GM18526 (cell line): ENCODE results near the gene DNPH1.

ENCODE experiments used
- POLR2A ChIP-seq: IDR thresholded peaks from 3 replicates; pipeline ENCODE4 v1.6.1; 2011; ENCODE audit not compliant: insufficient read length; ENCODE audit errors: extremely low read depth

Gene DNPH1

DNA sequence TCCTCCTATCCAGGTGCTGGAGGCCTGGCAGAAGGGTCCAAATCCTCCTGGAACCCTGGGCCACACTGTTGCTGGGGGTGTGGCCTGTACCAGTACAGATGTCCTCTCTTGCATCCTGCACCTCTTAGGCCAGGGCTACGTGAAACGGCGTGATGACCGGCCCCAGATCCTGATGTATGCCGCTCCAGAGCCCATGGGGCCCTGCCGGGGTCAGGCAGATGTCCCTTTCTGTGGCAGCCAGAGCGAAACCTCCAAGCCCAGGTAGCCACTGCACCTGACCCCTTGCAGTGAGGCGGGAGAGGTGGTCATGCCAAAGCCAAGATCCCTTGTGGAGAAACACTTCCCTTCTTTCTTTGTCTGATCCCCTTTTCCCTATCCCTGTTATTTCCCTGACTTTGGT lies 14.2 kb downstream of the DNPH1 start:
- no peak for TF ChIP-seq POLR2A

DNA sequence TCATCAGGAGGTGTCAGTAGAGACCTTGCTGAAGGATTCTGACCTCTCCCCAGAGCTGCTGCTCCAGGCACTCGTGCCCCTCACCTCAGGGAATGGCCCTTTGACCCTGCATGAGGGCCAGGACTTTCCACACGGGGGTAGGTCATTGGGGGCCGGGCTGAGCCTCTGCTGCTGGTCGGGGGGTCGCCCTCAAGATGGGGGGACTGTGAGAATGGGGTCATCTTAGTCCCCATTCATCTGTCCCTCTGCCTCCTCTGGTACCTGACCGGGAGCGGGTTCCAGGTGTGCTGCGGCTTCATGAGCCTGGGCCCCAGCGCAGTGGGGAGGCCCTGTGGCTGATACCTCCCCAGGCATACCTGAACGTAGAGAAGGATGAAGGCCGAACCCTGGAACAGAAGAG lies 15.8 kb downstream of the DNPH1 start:
- no peak for TF ChIP-seq POLR2A

- no peak for TF ChIP-seq POLR2A
Observed at GRCh38 chr6:43211955-43212354, 17.3 kb downstream of the DNPH1 start.

- no peak for TF ChIP-seq POLR2A
Observed at GRCh38 chr6:43207286-43207685, 22.0 kb downstream of the DNPH1 start.

DNA sequence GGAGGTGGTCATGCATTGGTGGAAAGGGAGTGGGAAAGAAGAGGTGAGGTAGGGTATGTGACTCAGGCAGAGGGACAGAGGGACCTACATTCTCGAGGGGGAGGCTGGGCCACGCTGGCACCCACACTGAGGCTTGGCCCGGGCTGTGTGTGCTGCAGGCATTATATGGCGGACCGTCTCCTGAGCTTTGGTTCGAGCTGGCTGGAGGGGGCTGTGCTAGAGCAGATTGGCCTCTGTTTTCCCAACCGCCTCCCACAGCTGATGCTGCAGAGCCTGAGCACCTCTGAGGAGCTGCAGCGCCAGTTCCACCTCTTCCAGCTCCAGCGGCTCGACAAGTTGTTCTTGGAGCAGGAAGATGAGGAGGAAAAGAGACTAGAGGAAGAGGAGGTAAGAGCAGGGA lies 23.4 kb downstream of the DNPH1 start:
- no peak for TF ChIP-seq POLR2A

- TF ChIP-seq POLR2A = no peak
Observed at GRCh38 chr6:43204271-43205105, 24.8 kb downstream of the DNPH1 start.

DNA sequence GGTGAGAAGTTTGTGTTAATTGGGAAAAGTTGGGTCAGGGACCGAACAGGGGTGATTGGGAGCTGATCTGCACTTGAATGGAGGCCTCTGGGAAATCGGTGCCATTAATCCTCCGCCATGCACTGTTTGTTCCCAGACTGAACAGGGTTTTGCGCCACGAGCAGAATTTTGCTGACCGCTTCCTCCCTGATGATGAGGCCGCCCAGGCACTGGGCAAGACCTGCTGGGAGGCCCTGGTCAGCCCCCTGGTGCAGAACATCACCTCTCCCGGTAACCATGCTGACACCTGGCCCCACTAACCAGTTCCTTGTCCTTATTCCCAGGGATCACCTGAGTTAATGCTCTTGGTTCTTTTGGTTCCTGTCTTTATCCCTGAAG lies 25.6 kb downstream of the DNPH1 start:
- TF ChIP-seq POLR2A = no peak

DNA sequence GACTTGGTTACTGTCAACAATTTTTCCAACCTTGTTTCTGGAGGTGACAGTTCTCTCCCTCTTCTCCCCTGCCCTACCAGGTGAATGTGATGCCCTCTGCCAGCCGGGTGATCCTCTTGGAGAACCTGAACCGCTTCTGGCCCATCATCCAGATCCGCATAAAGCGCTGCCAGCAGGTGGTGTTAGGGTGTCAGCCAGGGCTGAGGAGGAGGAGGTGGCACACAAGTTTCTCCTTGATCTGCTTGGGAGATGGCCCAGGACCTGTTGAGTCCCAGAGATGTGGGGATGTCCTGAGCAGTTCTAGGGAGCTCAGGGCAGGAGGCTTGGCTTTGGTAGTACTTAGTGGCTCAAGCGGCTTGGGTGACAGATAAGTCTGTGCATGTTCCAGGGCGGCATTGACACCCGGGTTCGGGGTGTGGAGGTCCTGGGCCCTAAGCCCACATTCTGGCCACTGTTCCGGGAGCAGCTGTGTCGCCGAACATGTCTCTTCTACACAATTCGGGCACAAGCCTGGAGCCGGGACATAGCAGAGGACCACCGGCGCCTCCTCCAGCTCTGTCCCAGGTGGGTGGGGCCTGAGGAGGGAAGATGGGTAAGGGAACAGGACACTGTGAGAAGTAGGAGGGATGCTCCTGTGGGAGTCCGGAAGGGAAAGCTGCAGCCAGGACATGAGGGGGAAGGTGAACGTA lies 26.1 kb downstream of the DNPH1 start:
- TF ChIP-seq POLR2A = no peak

GRCh38 chr6:43202451-43202850 lies 26.8 kb downstream of the DNPH1 start:
- TF ChIP-seq POLR2A = no peak

DNA sequence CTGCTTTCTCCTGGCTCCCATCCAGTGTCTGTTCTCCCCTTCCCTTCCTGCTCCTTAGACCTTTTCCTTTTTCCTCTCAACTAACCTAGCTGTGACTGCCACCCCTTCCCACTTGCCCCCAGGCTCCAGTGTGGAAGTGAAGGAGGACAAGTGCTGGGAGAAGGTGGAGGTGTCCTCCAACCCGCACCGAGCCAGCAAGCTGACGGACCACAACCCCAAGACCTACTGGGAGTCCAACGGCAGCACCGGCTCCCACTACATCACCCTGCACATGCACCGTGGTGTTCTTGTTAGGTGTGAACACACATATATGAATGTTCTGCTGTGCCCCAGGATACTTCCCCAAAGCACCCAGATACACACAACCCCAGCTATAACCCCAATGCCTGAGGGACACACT lies 28.7 kb downstream of the DNPH1 start:
- no peak for TF ChIP-seq POLR2A

GRCh38 chr6:43199912-43200311 lies 29.4 kb downstream of the DNPH1 start:
- no peak for TF ChIP-seq POLR2A

DNA sequence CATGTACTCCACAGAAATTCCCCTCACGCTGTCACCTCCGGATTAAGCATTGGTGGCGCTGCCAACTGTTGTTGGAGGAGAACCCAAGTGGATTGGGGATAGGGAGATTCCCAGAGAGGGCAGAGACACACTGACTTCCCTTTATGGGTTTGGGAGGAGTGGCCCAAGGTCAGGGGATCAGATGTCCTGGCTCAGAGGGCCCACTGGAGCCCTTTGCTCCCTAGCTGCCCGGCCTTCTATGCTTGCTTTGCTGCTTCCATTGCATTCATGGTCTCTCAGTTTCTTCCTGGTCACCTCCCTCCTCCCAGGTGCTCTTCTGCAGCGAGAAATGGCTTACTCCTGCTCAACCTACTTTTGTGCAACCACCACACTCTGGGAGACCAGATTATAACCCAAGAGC lies 32.9 kb downstream of the DNPH1 start:
- TF ChIP-seq POLR2A = no peak

DNA sequence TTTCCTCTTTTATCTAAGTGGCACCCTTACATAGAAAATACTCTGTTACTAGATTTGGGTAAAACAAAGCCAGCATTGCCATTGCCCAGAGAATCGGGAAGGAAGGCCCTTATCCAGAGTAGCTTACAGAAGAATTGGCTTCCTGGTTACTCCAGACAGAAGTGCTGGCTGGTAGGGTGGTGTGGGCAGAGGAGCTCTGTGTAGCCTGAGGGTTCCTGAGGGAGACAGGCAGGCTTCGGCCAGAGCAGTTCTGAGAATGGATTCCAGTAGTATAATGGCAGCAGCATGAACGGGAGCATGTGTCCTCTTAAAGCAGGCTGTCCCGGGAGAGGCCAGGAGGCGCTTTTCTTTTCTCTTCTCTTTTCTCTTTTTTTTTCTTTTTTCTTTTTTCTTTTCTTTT lies 35.4 kb downstream of the DNPH1 start:
- no peak for TF ChIP-seq POLR2A

DNA sequence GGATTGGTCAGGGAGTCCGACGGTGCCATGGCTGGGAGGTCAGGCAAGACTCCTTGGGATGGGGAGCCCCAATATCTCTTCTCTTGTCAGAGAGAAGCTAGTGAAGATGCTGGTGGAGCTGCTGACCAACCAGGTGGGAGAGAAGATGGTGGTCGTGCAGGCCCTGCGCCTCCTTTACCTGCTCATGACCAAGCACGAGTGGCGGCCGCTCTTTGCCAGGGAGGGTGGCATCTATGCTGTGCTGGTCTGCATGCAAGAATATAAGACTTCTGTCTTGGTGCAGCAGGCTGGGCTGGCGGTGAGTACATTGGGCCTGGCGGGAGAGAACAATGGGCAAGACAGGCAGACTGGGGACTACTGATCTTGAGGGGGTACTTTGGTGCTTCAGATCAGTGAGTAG lies 36.4 kb downstream of the DNPH1 start:
- TF ChIP-seq POLR2A = no peak

DNA sequence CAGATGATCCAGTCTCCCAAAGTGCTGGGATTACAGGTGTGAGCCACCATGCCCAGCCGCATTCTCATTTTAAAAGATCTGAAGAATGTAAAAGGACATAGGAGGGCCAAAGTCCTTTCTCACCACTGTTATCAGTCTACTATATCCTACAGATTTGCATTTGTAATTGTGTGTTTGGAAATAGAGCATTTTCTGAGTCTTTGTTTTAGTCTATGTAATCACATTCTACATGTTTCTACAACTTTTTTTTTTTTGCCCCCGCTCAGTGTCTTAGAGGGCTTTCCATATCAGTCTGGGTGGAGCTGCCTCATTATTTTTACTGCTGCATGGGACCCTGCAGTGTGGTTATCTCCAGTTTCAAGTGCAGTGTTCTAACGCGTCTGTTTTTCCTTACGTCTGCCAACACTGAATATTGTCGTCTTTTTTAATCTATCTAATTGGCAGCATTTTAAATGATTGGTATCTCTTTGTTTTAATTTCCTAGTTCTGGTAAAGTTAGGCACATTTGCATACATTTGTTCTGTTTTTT lies 39.4 kb downstream of the DNPH1 start:
- no peak for TF ChIP-seq POLR2A

DNA sequence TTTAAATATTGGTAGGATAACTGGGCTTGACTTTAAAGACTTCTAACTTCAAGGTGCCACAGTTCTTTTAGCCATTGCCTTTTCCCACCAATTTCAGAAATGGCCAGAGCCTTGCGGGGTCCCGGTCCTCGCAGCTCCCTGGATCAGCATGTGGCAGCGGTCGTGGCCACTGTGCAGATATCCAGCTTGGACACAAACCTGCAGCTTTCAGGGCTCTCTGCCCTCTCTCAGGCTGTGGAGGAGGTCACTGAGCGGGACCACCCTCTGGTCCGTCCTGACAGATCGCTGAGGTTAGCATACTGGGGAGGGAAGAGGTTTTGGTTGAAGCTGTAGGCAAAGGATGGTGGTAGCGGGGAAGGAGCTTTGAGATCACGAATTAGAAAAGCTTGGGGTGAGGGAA lies 40.9 kb downstream of the DNPH1 start:
- no peak for TF ChIP-seq POLR2A
